Smooth muscle cell (in vitro differentiated cells): Measurements from ENCODE around the gene HOXC9. TPM values are rescaled to one million over a fixed set of nuclear protein-coding genes. Genes with fewer than 3 reads are reported as not detected.

Experiments used
- DNase-seq: peaks from one replicate; lab custom pipeline; 2025; ENCODE audit not compliant: unreplicated experiment; lab: John Stamatoyannopoulos, UW
- H2AFZ ChIP-seq: fragments of 200-600 bp; sonication (generic); 2 replicates; pipeline ENCODE4 v1.6.0; 2016; ENCODE audit warnings: antibody characterized with exemption, low read depth, mild to moderate bottlenecking
- H3F3A ChIP-seq: fragments of 200-600 bp; sonication (generic); 2 replicates; pipeline ENCODE4 v1.6.0; 2017; ENCODE audit warnings: antibody characterized with exemption, low read depth
- H3K27ac ChIP-seq: fragments of 200-600 bp; sonication (generic); 2 replicates; pipeline ENCODE4 v1.5.1; 2016; ENCODE audit warnings: low read depth, mild to moderate bottlenecking
- H3K27me3 ChIP-seq: fragments of 200-600 bp; sonication (generic); 2 replicates; pipeline ENCODE4 v1.6.1; 2016; ENCODE audit warnings: low read depth, mild to moderate bottlenecking
- H3K36me3 ChIP-seq: fragments of 200-600 bp; sonication (generic); 2 replicates; pipeline ENCODE4 v1.5.1; 2016; ENCODE audit warnings: low read depth
- H3K4me1 ChIP-seq: fragments of 200-600 bp; sonication (generic); 2 replicates; pipeline ENCODE4 v1.5.1; 2016; ENCODE audit warnings: low read depth
- H3K4me2 ChIP-seq: fragments of 200-600 bp; sonication (generic); 2 replicates; pipeline ENCODE4 v1.6.0; 2016; ENCODE audit warnings: mild to moderate bottlenecking
- H3K4me3 ChIP-seq: fragments of 200-600 bp; sonication (generic); 2 replicates; pipeline ENCODE4 v1.5.1; 2016; ENCODE audit warnings: mild to moderate bottlenecking
- H3K79me2 ChIP-seq: fragments of 200-600 bp; sonication (generic); 2 replicates; pipeline ENCODE4 v1.6.0; 2016; ENCODE audit warnings: low read depth, mild to moderate bottlenecking
- H3K9ac ChIP-seq: fragments of 200-600 bp; sonication (generic); 2 replicates; pipeline ENCODE4 v1.6.0; 2016; ENCODE audit warnings: low read depth
- H3K9me3 ChIP-seq: fragments of 200-600 bp; sonication (generic); replicated peaks from 2 replicates; pipeline ENCODE4 v1.5.1; 2016; ENCODE audit warnings: low read depth
- H4K20me1 ChIP-seq: fragments of 200-600 bp; sonication (generic); 2 replicates; pipeline ENCODE4 v1.6.0; 2016; ENCODE audit warnings: low read depth
- WGBS: methylation state at CpG from one replicate; pipeline ENCODE4 v1.1.7; 2016; ENCODE audit warnings: low lambda C conversion rate; 5-methylcytosine and 5-hydroxymethylcytosine counted together
- polyA plus RNA-seq: library from polyadenylated mRNA; unstranded; fragments of >200 nt; fragmentation: Nextera tagmentation; extraction: Ambion mirVana; gene quantifications from 2 replicates; pipeline ENCODE4 v1.2.1, GENCODE V29; 2016
- total RNA-seq: library from RNA; depleted of rRNA; stranded (reverse); fragments of >200 nt; gene quantifications from 2 replicates; pipeline ENCODE4 v1.2.3, GENCODE V29; 2014
- TF ChIP-seq, protein P1 (sequence below): fragments of 200-600 bp; sonication (generic); IDR thresholded peaks from 2 replicates; pipeline ENCODE4 v1.5.1; 2017; ENCODE audit warnings: borderline replicate concordance, mild to moderate bottlenecking, antibody characterized with exemption; ENCODE audit not compliant: insufficient read depth, poor library complexity, severe bottlenecking

Gene HOXC9
- total and polyA plus RNA-seq, 2 experiments from 2014 or later = 1.2 to 2.7 TPM

DNA sequence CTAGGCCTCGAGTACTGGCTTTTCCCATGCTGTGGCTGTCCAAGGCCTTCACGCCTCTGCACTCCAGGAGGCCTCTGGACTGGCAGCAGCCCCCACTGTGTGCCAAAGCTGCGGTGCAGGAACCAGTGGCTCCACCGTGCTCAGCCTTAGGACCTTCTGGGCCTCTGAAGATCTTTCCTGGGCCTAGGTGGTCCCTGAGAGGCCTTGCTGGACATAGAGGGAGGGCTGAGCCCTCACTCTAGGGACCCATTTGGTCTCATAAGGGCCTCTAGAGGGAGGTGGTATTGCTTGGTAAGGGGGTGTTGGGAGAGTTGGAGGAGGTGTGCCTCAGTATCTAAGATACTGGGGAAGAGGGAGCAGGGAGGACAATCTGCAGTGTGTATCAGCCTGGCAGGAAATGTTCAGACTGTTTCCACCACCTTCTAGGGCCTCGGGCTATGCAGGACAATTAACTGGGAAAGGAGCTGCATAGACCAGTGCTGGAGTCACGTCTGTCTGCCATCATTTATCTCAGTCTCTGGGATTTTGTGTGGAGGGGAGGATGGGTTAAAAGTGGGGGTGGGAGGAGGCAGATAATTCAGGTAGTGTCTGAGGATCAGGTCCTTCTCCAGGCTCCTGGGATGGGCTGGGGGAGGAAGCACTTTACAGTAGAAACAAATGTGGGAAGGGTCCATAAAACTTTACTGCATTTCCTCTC is 35.8 kb downstream of the HOXC9 start:
- Histone ChIP-seq H4K20me1 (no peaks in the 10 kb centered on the region), H3K27ac (no peak overlapping the region), H3K4me2 (no peak overlapping the region), H2AFZ (no peak overlapping the region), H3K9ac (no peak overlapping the region), H3K27me3 (peaks cover 99% of the 10 kb centered on the region), H3K4me3 (no peak overlapping the region), H3F3A (no peaks in the 10 kb centered on the region), H3K9me3 (no peaks in the 10 kb centered on the region), H3K79me2 (no peaks in the 10 kb centered on the region), H3K36me3 (no peaks in the 10 kb centered on the region), H3K4me1 (peaks cover 4% of the 10 kb centered on the region)
- 52% methylated on average over 6 of the region's 6 CpGs for WGBS
- TF ChIP-seq, protein P1, sequence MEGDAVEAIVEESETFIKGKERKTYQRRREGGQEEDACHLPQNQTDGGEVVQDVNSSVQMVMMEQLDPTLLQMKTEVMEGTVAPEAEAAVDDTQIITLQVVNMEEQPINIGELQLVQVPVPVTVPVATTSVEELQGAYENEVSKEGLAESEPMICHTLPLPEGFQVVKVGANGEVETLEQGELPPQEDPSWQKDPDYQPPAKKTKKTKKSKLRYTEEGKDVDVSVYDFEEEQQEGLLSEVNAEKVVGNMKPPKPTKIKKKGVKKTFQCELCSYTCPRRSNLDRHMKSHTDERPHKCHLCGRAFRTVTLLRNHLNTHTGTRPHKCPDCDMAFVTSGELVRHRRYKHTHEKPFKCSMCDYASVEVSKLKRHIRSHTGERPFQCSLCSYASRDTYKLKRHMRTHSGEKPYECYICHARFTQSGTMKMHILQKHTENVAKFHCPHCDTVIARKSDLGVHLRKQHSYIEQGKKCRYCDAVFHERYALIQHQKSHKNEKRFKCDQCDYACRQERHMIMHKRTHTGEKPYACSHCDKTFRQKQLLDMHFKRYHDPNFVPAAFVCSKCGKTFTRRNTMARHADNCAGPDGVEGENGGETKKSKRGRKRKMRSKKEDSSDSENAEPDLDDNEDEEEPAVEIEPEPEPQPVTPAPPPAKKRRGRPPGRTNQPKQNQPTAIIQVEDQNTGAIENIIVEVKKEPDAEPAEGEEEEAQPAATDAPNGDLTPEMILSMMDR = no peak
- no peak for DNase-seq

DNA sequence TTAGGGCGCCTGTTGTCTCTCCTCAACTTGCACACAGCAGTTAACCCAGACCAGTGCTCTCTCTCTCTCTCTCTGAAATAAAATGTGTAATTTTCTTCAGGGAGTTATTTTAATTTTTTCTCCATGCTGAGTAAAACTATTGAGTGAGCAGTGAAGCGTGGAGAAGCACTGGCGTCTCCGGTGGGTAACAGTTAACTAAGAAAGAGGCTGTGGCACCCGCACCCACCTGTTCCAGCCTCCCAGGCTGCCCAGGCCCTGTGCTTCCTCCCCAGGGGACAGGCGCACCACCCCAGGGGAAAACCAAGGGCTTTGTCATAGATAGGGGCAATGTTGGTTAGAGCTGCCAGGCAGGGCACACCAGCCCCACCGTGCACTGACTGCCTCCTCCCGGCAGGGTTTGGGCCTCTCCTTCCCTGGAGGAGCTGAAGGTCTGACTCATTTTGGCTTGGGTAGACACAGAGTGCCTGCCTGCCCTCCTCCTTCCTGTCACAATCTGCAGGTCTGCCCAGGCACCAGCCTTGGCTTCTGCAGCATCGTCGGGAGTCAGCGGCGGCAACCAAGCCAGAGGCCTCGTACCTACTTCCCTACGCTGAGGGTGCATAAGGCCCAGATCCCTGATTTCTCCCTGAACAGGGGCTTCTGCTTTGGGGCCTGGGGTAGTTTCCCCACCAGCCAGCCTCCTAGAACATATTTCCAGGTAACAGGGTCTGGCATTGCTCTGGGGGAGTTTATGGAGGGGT is 36.8 kb downstream of the HOXC9 start:
- H3F3A ChIP-seq = no peaks in the 10 kb centered on the region
- no peak for DNase-seq
- 72% methylated on average over 14 of the region's 14 CpGs for WGBS
- no peak overlapping the region for H3K4me2 ChIP-seq
- no peaks in the 10 kb centered on the region for H3K4me1 ChIP-seq
- H3K36me3 ChIP-seq = no peaks in the 10 kb centered on the region
- H3K9me3 ChIP-seq = no peaks in the 10 kb centered on the region
- no peaks in the 10 kb centered on the region for H4K20me1 ChIP-seq
- H3K79me2 ChIP-seq = no peaks in the 10 kb centered on the region
- no peak overlapping the region for H3K27ac ChIP-seq
- no peak overlapping the region for H3K4me3 ChIP-seq
- H3K9ac ChIP-seq = no peak overlapping the region
- peaks cover 100% of the 10 kb centered on the region for H3K27me3 ChIP-seq
- no peak overlapping the region for H2AFZ ChIP-seq
- TF ChIP-seq, protein P1 = no peak

DNA sequence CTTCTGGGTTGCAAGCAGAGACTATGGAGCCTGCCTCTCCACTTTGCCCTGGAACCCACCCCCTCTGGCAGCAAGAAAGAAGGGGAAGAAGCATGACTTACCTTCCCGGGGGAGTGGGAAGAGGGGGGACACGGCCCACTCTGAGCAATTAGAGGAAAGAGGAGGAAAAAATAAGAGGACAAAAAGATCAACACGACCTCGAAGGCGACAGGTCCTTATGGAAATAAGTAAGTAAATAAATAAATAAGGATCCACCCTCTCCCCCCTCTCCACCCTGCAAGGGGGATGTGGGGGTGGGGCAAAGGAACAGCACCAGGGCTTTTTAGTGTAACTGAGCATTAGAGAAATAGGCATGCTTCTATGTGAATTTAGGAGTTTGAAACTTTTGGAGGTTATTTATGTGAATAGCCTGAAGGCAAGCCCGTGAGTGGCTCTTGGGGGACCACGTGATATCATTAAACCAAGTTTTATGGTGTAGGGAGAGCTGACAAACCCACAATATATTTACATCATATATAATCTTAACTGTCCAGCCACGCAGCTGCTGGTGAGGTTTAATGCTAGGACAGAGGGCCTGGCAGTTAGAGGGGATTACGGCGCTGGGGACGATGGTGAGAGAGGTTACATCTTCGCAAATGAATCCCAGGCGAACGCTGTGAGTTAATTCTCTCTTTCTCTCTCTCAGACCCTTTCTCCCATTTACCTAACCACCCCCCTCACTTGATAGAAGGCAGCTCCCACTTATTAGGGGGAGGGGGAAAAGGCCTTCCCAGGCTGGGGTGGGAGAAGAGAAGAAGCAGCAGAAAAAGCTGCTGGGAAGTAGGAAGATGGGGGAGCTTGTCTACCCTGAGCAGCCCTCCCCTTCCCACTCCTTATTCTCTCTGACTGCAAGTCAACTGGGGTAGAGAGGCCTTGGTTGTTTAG is 37.7 kb downstream of the HOXC9 start:
- no peak overlapping the region for H2AFZ ChIP-seq
- H3K27ac ChIP-seq = no peak overlapping the region
- no peaks in the 10 kb centered on the region for H3K79me2 ChIP-seq
- no peak overlapping the region for H3K4me3 ChIP-seq
- WGBS = 26% methylated on average over 14 of the region's 14 CpGs
- H3K4me2 ChIP-seq = no peak overlapping the region
- peaks cover 100% of the 10 kb centered on the region for H3K27me3 ChIP-seq
- H3K9me3 ChIP-seq = no peaks in the 10 kb centered on the region
- H4K20me1 ChIP-seq = no peaks in the 10 kb centered on the region
- no peak for DNase-seq
- H3K9ac ChIP-seq = no peak overlapping the region
- H3K4me1 ChIP-seq = no peaks in the 10 kb centered on the region
- TF ChIP-seq, protein P1 = no peak
- H3K36me3 ChIP-seq = no peaks in the 10 kb centered on the region
- no peaks in the 10 kb centered on the region for H3F3A ChIP-seq
